Measurements from ENCODE around the gene NR1I2. TPM values are rescaled to one million over a fixed set of nuclear protein-coding genes. Genes with fewer than 3 reads are reported as not detected.

The NR1I2 gene
- total and polyA plus RNA-seq, 9 of the 15 experiments (the other 6 are each of a cell fraction or from before 2014, with no cell fraction given): not detected

DNA sequence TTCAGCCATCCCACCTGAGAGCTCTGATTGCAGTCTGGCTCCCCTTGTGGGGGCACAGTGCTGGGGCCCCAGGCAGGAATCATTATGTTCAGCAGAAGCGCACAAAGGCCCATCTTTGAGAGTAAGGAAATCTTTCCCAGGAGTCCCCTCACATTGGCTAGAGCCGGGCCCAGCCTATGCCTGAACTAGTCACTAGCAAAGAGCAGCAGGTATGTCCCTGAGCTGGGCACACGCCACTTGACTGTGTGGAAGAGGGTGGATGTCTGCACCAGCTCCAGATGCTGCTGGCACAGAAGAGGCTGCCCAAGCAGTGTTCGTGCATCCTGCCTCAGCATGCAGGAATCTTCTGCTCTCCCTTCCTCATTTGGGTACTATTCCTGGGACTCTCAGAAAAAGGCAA lies 26.3 kb downstream of the NR1I2 start:
- no peak for TF ChIP-seq ZNF780A (CRISPR knock-in tag; IDR thresholded peaks at IDR 0.05)
- TF ChIP-seq, protein P1, sequence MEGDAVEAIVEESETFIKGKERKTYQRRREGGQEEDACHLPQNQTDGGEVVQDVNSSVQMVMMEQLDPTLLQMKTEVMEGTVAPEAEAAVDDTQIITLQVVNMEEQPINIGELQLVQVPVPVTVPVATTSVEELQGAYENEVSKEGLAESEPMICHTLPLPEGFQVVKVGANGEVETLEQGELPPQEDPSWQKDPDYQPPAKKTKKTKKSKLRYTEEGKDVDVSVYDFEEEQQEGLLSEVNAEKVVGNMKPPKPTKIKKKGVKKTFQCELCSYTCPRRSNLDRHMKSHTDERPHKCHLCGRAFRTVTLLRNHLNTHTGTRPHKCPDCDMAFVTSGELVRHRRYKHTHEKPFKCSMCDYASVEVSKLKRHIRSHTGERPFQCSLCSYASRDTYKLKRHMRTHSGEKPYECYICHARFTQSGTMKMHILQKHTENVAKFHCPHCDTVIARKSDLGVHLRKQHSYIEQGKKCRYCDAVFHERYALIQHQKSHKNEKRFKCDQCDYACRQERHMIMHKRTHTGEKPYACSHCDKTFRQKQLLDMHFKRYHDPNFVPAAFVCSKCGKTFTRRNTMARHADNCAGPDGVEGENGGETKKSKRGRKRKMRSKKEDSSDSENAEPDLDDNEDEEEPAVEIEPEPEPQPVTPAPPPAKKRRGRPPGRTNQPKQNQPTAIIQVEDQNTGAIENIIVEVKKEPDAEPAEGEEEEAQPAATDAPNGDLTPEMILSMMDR (IDR thresholded peaks at IDR 0.05 in 2 of 3, conservative IDR thresholded peaks at IDR 0.05 in 1 of 3; ENCODE audit: insufficient read depth in 2 of 3, low read depth in 1 of 3, low read length in 3 of 3): 0 out of 6 replicates have a peak, but pooled peaks of 1 of the 3 experiments have one; percentile 10
- Histone ChIP-seq H3K36me3 (ENCODE audit: control insufficient read depth, insufficient read depth, low read length) (no peaks in the 10 kb centered on the region), H3K4me1 (replicated peaks in 1 of 2; ENCODE audit: control insufficient read depth in 2 of 2, insufficient read depth in 2 of 2, low read length in 2 of 2) (peaks cover 0 to 12% of the 10 kb centered on the region in 2 experiments; a peak in 3 of 5 replicates), H3K4me2 (ENCODE audit: insufficient read depth, low read length) (no peak overlapping the region), H4K20me1 (replicated peaks; ENCODE audit: control insufficient read depth, insufficient read depth, low read length) (no peaks in the 10 kb centered on the region), H3K79me2 (ENCODE audit: control insufficient read depth, insufficient read depth, low read length) (no peaks in the 10 kb centered on the region), H3K9ac (ENCODE audit: insufficient read depth in 1 of 2, low read depth in 2 of 2, low read length in 2 of 2) (no peak overlapping the region), H3K9me3 (replicated peaks; ENCODE audit: control insufficient read depth, insufficient read depth, low read depth, low read length) (no peaks in the 10 kb centered on the region), H3K4me3 (no peak overlapping the region), H3K27ac (ENCODE audit: extremely low read depth, low read depth, low read length) (no peak overlapping the region), H3K27me3 (ENCODE audit: control insufficient read depth in 2 of 2, insufficient read depth in 2 of 2, low read length in 2 of 2) (no peaks in the 10 kb centered on the region), H3K9me1 (ENCODE audit: control insufficient read depth, insufficient read depth, low read length) (no peaks in the 10 kb centered on the region), H2AFZ (ENCODE audit: low read depth, low read length) (no peak overlapping the region)
- POLR2A ChIA-PET: no interaction called here
- no TSS peak for BruUV-seq (replicated peaks)
- CTCF ChIA-PET (ENCODE audit: low intra/inter-chr PET ratio): no interaction called here
- ATAC-seq (no peak; the same call in 1 of the 3 replicates), DNase-seq (ENCODE audit: extremely low read depth in 1 of 4, low spot score in 3 of 4) (no peak), FAIRE-seq (no peak)
- in situ Hi-C loops (cut with MboI): no loop called here
- intact Hi-C loops (cut with micrococcal nuclease): no loop called here
- WGBS (ENCODE audit: insufficient coverage, low coverage, missing lambda C conversion rate): 59% methylated on average over 3 of the region's 4 CpGs

DNA sequence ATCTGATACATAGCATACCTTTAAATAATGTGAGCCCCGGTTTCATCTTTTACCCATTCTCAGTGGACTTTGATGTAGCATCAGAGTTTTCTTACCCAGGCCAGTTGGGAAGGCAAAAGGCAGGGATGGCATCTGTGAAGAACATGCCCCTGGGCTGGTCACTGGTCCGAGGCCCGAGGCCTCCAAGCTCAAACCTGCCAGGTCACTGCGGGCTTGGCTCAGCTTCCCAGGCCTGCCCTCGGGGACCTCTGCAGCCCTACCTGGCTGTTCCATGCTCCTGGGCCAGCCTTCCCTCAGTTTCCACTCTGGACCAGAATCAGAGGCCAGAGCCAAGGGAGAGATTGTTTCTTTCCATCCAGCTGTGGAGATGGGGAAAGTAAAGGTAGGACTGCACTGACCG lies 26.9 kb downstream of the NR1I2 start:
- FAIRE-seq (no peak), DNase-seq (ENCODE audit: extremely low read depth in 1 of 4, low spot score in 3 of 4) (no peak), ATAC-seq (no peak)
- H3K79me2 ChIP-seq (ENCODE audit: control insufficient read depth, insufficient read depth, low read length): no peaks in the 10 kb centered on the region
- ChIA-PET CTCF (ENCODE audit: low intra/inter-chr PET ratio) (no interaction called here), POLR2A (interaction anchor here (0.7 kb wide), 1 partner anchor 8 kb away, joined by 3 read pairs; no protein-coding TSS in a partner anchor)
- H3K4me3 ChIP-seq: no peak overlapping the region
- no peaks in the 10 kb centered on the region for H3K27me3 ChIP-seq (ENCODE audit: control insufficient read depth in 2 of 2, insufficient read depth in 2 of 2, low read length in 2 of 2)
- H4K20me1 ChIP-seq (replicated peaks; ENCODE audit: control insufficient read depth, insufficient read depth, low read length): no peaks in the 10 kb centered on the region
- intact Hi-C loops (cut with micrococcal nuclease): no loop called here
- H3K9me1 ChIP-seq (ENCODE audit: control insufficient read depth, insufficient read depth, low read length): no peaks in the 10 kb centered on the region
- BruUV-seq (replicated peaks): no TSS peak
- no peak overlapping the region for H2AFZ ChIP-seq (ENCODE audit: low read depth, low read length)
- 63% methylated on average over 5 of the region's 6 CpGs for WGBS (ENCODE audit: insufficient coverage, low coverage, missing lambda C conversion rate)
- no peaks in the 10 kb centered on the region for H3K36me3 ChIP-seq (ENCODE audit: control insufficient read depth, insufficient read depth, low read length)
- H3K4me1 ChIP-seq (replicated peaks in 1 of 2; ENCODE audit: control insufficient read depth in 2 of 2, insufficient read depth in 2 of 2, low read length in 2 of 2): peaks cover 0 to 12% of the 10 kb centered on the region in 2 experiments; a peak in 3 of 5 replicates
- in situ Hi-C loops (cut with MboI): no loop called here
- H3K9me3 ChIP-seq (replicated peaks; ENCODE audit: control insufficient read depth, insufficient read depth, low read depth, low read length): no peaks in the 10 kb centered on the region
- H3K4me2 ChIP-seq (ENCODE audit: insufficient read depth, low read length): no peak overlapping the region
- H3K27ac ChIP-seq (ENCODE audit: extremely low read depth, low read depth, low read length): no peak overlapping the region
- no peak overlapping the region for H3K9ac ChIP-seq (ENCODE audit: insufficient read depth in 1 of 2, low read depth in 2 of 2, low read length in 2 of 2)
- TF ChIP-seq FOXK1 (CRISPR knock-in tag; IDR thresholded peaks at IDR 0.05; ENCODE audit: borderline replicate concordance) (no peak), ZNF766 (CRISPR knock-in tag; conservative IDR thresholded peaks at IDR 0.05) (no peak), SRSF1 (IDR thresholded peaks at IDR 0.05; ENCODE audit: low read depth, low read length) (no peak), EP300 (IDR thresholded peaks at IDR 0.05; ENCODE audit: low read length) (no peak), NR1H2 (CRISPR knock-in tag; IDR thresholded peaks at IDR 0.05) (no peak), ZNF707 (CRISPR knock-in tag; conservative IDR thresholded peaks at IDR 0.05) (no peak), FOXM1 (IDR thresholded peaks at IDR 0.05; ENCODE audit: low read depth) (no peak), FOXM1 (CRISPR knock-in tag; IDR thresholded peaks at IDR 0.05; ENCODE audit: low read depth) (no peak), SP1 (CRISPR knock-in tag; IDR thresholded peaks at IDR 0.05) (no peak)
- TF ChIP-seq, protein P2, sequence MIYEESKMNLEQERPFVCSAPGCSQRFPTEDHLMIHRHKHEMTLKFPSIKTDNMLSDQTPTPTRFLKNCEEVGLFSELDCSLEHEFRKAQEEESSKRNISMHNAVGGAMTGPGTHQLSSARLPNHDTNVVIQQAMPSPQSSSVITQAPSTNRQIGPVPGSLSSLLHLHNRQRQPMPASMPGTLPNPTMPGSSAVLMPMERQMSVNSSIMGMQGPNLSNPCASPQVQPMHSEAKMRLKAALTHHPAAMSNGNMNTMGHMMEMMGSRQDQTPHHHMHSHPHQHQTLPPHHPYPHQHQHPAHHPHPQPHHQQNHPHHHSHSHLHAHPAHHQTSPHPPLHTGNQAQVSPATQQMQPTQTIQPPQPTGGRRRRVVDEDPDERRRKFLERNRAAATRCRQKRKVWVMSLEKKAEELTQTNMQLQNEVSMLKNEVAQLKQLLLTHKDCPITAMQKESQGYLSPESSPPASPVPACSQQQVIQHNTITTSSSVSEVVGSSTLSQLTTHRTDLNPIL (CRISPR knock-in tag; IDR thresholded peaks at IDR 0.05): no peak

Measured in K562 (cell line).